ENCODE results near the gene ZHX3.
A peak's percentile ranks its signal among the peaks of the same experiment; 100 is the strongest.

ZHX3 gene

DNA sequence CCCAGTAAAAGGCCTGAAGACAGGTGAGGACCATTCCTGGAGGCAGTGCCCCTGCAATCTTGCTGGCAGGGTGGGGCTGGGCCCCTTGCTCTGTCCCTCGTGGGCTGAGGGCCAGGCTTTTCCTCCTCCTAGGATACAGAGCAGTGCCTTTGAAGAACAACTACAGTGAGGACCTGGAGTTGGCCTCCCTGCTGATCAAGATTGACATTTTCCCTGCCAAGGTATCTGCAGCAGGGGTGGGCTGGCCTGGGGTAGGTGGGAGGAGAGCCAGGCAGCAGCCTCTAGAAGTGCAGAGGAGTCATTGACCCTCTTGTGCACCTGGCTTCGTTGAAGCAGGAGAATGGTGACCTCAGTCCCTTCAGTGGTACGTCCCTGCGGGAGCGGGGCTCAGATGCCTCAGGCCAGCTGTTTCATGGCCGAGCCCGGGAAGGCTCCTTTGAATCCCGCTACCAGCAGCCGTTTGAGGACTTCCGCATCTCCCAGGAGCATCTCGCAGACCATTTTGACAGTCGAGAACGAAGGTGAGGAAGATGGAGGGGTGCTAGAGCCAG is 143.7 kb downstream of the ZHX3 start:
- no peak for DNase-seq (ENCODE audit: low read depth in 3 of 3, low spot score in 1 of 3)

DNA sequence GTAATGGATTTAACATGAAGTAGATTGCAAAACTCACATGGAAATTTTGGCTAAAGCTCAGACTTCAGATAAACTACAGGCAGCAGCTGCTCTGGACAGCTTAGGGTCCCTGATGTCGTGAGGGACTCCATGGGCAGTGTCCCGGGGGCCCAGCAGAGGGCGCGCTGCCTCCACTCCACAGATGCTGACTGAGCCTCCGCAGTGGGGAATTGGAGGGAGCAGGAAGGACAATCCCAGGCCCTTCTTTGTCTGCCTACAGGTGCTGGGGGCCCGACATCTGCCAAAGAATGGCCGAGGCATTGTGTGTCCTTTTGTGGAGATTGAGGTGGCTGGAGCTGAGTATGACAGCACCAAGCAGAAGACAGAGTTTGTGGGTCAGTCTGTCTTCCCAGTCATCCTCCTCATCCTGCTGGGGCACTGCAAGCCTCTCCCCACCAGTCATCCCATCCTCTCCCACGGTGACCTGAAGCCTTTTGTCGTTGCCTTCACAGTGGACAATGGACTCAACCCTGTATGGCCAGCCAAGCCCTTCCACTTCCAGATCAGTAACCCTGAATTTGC is 144.3 kb downstream of the ZHX3 start:
- DNase-seq (ENCODE audit: low read depth in 3 of 3, low spot score in 1 of 3), result peak in 2 of 3 donors; percentile 41 to 63

DNA sequence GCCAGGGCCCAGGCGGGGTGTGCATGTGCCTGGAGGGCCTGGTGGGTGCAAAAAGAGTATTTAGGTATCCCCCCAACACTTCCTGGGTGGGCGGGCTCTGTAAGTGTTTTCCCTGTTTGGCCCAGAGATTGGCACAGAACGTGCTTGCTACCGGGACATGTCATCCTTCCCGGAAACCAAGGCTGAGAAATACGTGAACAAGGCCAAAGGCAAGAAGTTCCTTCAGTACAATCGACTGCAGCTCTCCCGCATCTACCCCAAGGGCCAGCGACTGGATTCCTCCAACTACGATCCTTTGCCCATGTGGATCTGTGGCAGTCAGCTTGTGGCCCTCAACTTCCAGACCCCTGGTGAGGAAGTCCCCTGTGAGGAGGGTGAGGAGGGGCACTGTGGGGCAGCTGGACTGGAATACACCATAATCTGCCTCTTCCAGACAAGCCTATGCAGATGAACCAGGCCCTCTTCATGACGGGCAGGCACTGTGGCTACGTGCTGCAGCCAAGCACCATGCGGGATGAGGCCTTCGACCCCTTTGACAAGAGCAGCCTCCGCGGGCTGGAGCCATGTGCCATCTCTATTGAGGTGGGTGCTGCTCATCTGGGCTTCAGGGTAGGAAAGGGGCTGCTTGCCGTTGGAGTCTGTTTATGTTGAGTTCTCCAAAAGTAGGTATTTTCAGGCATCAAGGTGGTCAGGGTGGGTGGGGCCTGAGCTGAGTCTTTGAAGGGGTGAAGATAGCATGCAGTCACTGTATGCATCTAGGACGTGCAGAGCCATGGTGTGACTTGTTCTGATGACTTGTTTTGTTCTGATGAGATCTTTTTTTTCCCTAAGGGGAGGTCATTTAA is 145.0 kb downstream of the ZHX3 start:
- no peak for DNase-seq (ENCODE audit: low read depth in 3 of 3, low spot score in 1 of 3)

DNA sequence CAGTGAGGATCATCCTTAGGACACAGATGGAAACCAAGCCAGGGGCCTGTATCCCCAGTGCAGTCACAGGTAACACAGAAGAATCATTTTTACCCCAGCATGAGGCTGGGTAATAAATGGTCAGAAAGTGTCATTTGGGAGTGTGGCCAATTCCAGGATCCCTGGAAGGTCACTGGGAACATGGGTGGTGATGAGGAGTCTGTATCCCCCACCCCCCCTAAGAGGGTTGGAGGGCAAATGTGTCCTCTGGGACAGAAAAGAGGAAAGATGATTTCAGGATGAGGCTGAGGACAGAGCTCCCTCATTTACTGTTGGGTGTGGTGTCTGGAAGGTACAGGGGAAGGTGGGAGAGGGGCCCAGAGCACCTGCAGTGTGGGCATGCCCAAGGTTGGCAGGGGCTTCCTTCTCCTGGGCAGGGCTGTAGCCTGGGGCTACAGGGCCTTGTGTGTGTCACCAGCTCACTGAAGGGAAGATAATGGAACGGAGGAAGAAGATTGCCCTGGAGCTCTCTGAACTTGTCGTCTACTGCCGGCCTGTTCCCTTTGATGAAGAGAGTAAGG is 145.7 kb downstream of the ZHX3 start:
- DNase-seq (ENCODE audit: low read depth in 3 of 3, low spot score in 1 of 3), result no peak

DNA sequence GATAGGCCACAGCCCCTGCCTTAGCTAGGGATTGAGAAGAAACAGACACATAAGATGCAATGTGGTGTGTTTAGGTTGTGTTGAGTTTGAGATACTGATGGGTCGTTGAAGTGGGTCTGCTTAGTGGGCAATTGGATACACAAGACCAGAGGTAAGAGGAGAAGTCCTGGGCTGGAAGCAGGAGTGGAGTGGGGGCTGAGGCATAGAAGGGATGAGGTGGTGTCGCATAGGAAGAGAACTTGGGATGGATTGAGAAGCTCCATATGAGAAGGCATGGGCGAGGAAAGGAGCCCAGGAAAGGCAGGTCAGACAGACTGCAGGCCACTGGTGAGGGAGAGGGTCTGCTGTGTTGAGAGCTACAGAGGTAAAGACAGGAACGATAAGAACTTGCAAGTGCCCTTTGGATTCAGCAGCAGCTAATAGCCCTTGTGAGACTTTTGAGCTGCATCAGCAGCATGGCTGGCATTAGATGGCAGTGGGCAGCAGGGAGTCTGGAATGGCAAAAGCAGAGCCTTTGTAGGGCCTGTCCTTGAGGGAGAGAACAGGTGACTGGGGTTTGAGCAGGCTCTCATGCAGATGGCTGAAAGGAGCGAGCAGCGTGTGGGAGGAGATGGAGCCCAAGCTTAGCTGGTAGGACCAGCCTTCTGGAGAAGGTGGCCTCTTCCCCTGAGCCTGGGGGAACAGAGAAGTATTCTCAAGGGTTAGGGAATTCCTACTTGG is 147.0 kb downstream of the ZHX3 start:
- no peak for DNase-seq (ENCODE audit: low read depth in 3 of 3, low spot score in 1 of 3)

DNA sequence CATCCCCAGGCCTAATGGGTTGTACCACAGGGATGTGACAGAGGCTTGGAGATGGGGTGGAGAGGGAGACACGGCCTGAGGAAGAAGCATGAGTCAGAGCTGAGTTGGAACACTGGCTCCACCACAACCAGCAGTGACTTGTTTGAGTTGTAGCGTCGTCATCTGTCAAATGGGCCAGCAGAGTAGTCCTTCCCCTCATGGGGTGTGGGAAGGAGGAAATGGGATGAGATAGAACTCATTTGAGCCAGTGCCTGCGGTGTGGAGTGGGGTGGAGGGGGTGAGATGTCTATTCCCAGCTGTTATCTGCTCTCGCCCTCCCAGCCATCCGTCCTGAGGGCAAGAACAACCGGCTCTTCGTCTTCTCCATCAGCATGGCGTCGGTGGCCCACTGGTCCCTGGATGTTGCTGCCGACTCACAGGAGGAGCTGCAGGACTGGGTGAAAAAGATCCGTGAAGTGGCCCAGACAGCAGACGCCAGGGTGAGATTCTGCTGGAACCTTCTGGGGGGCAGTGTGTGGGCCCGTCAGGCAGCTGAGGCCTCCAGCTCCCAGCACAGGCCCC is 147.7 kb downstream of the ZHX3 start:
- no peak for DNase-seq (ENCODE audit: low read depth in 3 of 3, low spot score in 1 of 3)

DNA sequence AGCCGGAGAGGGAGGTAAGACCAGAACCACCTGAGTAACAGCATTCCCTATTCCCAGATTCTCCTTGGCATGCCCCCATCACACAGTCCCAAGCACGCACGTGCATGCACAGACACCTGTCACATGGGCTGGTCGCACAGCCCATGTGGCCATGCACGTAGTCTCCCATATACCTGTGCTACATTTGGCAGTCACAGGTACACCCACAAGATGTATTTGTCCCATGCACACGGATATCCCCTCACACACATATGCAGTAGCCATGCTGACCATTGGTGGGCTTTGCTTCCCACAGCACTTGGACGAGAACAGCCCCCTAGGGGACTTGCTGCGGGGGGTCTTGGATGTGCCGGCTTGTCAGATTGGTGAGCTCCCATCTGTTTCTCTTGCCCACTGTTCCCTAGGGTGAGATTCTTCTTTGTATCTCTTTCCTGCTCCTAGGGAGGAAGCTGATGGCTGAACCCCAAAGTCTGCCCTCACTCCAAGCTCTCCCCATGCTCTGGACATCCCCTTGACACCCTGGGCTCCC is 148.3 kb downstream of the ZHX3 start:
- no peak for DNase-seq (ENCODE audit: low read depth in 3 of 3, low spot score in 1 of 3)

DNA sequence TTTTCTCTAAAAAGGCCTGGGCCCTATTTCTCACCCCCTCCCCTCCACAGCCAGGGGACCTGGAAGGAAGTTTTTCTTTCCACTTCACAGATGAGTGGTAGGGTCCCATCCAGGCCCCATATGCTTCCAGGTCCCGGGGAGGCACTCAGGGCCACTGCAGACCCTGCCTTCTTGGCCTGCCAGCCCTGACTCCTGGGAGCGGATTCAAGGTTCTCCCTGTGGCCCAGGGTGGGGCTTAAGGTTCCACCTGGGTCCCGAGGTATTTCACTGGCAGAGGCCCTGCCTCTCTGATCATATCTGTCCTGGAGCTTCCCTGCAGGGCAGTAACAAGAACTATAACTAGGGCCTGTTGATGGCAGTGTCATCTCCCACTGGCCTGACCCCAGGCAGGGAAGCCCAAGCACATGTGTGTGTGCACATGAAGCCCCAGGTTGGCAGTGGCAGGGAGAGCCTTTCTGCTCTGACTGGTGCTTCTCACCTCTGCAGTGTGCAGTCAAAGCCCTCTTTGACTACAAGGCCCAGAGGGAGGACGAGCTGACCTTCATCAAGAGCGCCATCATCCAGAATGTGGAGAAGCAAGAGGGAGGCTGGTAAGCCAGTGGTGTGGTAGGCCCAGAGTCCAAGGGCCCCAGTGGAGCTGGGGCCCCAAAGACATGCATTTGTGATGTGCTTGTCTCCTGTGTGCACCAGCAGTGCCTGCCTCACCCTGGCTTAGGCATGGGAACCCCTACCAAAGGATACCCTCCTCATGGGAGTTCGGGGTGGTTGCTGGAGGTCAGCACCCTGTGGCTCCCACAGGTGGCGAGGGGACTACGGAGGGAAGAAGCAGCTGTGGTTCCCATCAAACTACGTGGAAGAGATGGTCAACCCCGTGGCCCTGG is 149.0 kb downstream of the ZHX3 start:
- no peak for DNase-seq (ENCODE audit: low read depth in 3 of 3, low spot score in 1 of 3)

DNA sequence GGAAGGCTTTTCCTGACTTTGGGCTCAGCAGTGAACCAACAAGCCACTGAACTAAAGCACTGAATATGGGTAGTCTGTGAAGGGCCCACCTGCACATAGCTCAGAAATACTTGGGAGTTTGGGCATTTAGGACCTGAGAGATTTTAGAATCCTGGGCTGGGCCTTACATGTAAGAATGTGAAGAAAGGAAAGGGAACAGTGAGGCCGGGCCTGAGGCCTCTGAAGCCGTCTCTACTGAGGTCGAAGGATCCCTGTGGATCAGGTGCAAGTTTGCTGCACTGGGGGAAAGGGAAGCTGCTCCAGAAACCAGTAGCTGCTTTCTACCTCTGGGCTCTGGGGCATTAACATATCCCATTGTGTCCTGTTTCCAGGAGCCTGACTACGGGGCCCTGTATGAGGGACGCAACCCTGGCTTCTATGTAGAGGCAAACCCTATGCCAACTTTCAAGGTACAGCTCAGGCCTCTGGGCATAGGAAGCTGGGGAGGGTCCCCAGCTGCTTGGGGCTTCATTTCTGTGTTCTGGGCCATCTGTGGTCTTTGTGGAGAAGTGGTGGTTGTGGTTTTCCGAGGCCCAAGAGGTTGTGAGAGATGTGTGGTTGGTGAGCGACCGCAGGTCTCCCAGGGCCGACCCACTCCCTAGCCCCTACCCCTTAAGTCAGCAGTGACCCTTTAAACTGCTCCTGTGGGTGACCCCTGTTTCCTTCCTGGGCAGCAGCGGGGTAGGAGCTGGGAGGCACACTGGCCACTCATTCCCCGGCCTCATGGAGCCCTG is 149.9 kb downstream of the ZHX3 start:
- no peak for DNase-seq (ENCODE audit: low read depth in 3 of 3, low spot score in 1 of 3)

DNA sequence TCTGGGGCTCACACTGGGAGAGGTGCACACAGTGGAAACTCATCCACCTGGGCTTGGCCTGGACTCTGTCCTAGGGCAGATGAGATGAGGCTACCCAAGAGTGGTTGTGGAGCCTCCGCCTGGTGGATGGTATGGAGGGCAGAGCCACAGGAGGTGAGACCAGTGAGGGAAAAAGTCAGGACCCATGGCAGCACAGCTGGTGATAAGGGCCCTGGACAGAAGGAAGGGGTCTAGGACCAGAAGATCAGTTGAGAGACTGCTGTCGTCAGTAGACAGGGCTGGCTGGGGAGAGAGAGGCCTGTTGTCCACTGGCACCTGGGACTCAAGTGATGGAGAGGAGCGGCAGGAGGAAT is 150.4 kb downstream of the ZHX3 start:
- DNase-seq (ENCODE audit: low read depth in 3 of 3, low spot score in 1 of 3), result no peak

DNA sequence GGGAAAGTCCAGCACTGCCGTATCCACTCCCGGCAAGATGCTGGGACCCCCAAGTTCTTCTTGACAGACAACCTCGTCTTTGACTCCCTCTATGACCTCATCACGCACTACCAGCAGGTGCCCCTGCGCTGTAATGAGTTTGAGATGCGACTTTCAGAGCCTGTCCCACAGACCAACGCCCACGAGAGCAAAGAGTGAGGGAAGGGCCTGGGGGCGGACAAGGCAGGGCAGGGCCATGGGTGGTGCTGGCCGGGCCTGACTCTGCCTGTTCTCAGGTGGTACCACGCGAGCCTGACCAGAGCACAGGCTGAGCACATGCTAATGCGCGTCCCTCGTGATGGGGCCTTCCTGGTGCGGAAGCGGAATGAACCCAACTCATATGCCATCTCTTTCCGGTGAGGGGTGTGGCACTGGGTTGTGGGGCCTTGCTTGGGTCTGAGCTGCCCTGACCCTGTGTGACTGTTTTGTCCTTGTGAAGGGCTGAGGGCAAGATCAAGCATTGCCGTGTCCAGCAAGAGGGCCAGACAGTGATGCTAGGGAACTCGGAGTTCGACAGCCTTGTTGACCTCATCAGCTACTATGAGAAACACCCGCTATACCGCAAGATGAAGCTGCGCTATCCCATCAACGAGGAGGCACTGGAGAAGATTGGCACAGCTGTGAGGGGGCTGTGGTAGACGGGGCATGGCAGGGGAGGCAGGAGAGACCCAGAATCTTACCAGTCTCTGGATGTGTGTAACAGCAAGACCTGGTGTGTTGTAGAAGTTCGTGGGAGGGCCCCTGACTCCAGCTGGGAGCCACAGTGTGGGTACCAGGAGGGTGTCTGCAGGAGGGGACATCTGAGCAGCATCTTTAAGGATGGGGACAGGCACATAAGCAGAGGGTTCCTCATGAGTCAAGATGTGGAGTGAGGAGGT is 151.1 kb downstream of the ZHX3 start:
- DNase-seq (ENCODE audit: low read depth in 3 of 3, low spot score in 1 of 3), result no peak

DNA sequence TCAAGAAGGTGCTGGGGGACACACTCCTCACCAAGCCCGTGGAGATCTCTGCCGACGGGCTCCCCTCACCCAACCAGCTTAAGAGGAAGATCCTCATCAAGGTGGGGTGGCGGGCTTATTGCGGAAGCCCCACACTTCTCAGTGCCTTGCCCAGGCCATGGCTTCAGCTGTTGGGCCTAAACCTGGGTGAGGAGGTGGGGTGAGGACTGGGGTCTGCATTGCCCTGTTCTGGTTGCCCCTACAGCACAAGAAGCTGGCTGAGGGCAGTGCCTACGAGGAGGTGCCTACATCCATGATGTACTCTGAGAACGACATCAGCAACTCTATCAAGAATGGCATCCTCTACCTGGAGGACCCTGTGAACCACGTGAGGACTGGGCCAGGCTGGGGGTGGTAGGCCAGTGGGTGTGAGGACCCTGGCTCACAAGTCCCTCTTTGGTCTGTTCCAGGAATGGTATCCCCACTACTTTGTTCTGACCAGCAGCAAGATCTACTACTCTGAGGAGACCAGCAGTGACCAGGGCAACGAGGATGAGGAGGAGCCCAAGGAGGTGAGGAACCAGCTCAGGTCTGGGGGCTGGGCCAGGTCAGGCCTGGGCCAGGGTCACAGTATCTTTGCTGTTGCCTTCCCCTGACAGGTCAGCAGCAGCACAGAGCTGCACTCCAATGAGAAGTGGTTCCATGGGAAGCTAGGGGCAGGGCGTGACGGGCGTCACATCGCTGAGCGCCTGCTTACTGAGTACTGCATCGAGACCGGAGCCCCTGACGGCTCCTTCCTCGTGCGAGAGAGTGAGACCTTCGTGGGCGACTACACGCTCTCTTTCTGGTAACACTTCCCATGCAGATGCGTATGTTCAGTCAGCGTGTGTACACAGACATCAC is 152.3 kb downstream of the ZHX3 start:
- no peak for DNase-seq (ENCODE audit: low read depth in 3 of 3, low spot score in 1 of 3)

DNA sequence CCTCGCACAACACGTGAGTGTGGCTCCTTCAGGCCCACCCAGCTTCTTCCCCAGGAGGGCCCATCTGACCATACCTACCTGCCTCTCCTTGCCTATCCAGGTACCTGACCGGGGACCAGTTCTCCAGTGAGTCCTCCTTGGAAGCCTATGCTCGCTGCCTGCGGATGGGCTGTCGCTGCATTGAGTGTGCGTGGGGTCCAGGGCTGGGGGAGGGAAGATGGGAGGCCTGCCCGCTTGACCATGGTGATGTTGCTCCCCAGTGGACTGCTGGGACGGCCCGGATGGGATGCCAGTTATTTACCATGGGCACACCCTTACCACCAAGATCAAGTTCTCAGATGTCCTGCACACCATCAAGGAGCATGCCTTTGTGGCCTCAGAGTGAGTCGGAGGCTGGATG is 153.7 kb downstream of the ZHX3 start:
- DNase-seq (ENCODE audit: low read depth in 3 of 3, low spot score in 1 of 3), result no peak

DNA sequence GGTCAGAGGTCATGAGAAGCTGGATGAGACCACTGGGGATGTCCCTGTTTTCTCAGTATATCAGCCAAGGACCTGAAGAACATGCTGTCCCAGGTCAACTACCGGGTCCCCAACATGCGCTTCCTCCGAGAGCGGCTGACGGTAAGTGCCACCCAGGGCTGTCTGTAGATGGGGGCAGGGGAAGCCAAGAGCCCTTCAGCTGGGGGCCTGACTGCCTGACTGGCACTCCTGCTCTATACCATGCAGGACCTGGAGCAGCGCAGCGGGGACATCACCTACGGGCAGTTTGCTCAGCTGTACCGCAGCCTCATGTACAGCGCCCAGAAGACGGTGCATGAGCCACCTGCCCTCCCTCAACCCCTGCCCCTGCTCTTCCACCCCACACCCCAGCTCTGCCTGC is 155.1 kb downstream of the ZHX3 start:
- no peak for DNase-seq (ENCODE audit: low read depth in 3 of 3, low spot score in 1 of 3)

DNA sequence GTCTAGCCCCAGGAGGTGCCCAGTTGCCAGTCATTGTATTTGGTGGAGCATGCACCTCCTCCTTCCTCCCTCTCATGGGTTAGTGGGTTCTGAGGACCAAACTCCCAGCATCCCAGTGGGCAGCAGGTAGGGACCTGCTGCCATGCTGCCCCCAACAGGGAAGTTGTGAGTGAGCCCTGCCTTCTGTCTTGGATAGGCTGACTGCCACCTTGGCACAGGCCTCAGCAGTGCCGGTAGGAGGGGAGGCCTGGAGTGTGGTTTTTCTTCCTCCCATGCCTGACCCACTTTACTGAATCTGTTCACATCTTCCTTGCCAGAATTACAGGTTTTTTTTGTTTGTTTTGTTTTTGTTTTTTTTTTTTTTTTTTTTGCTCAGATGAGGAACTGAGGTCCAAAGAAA is 155.6 kb downstream of the ZHX3 start:
- DNase-seq (ENCODE audit: low read depth in 3 of 3, low spot score in 1 of 3), result no peak

DNA sequence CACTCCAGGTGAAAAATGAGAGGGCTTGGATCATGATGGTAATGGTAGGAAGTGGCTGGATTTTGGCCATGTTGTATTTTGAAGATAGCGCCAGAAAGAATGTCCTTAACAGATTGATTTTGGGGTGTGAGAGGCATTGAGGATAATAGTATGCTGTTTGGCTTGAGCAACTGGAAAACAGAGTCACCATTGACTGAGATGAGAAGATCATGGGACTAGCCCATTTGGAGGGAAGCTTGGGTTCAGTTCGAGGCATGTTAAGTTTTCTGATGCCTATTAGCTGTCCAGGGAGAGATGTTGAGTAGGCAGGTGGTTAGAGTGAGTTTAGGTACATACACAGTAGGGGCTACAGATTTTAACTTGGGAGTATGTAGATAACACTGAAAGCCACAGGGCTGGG is 156.8 kb downstream of the ZHX3 start:
- no peak for DNase-seq (ENCODE audit: low read depth in 3 of 3, low spot score in 1 of 3)

DNA sequence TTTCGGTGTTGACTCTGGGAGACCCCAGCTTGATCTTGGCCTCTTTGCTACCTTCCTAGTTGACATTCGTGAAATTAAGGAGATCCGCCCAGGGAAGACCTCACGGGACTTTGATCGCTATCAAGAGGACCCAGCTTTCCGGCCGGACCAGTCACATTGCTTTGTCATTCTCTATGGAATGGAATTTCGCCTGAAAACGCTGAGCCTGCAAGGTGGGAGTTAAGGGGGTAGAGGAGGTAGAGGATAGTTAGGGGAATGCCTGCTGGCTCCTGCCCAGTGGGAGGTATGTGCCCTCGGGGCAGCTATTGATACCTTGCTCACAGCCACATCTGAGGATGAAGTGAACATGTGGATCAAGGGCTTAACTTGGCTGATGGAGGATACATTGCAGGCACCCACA is 158.0 kb downstream of the ZHX3 start:
- no peak for DNase-seq (ENCODE audit: low read depth in 3 of 3, low spot score in 1 of 3)
